Activated B cell treated with CpG ODN at 0.5 μM for 24 hours (primary cell): Measurements from ENCODE around the gene NTN3. TPM values are rescaled to one million over a fixed set of nuclear protein-coding genes. Genes with fewer than 3 reads are reported as not detected.

Experiments
- ATAC-seq: fragments of 200-7000 bp; cut with Tn5 transposase; one replicate; pipeline ENCODE4 v1.10.0; 2021; ENCODE audit warnings: low read depth, mild to moderate bottlenecking, moderate library complexity
- CTCF ChIA-PET: fragments of 350-600 bp; sonication (Branson Sonifier 250); formaldehyde crosslinking; loops from one replicate; lab custom pipeline; 2021; ENCODE audit warnings: antibody characterized with exemption; lab: Charles Lee
- POLR2A ChIA-PET: fragments of 350-600 bp; sonication (Branson Sonifier 250); formaldehyde crosslinking; loops from one replicate; lab custom pipeline; 2021; ENCODE audit warnings: antibody characterized with exemption; lab: Charles Lee
- DNase-seq: peaks from one replicate; pipeline ENCODE4 v3.0.0; 2022
- H3K27ac Mint-ChIP-seq: one replicate; pipeline ENCODE4 v1.8.0; 2020; ENCODE audit warnings: mixed read lengths
- H3K27me3 Mint-ChIP-seq: one replicate; pipeline ENCODE4 v1.8.0; 2021; ENCODE audit warnings: mixed read lengths
- H3K36me3 Mint-ChIP-seq: one replicate; pipeline ENCODE4 v1.8.0; 2021; ENCODE audit warnings: low read depth, mixed read lengths
- H3K4me1 Mint-ChIP-seq: one replicate; pipeline ENCODE4 v1.8.0; 2021; ENCODE audit warnings: mixed read lengths
- H3K4me3 Mint-ChIP-seq: one replicate; pipeline ENCODE4 v1.8.0; 2020; ENCODE audit warnings: mild to moderate bottlenecking, mixed read lengths
- H3K9me3 Mint-ChIP-seq: one replicate; pipeline ENCODE4 v1.8.0; 2020; ENCODE audit warnings: mixed read lengths
- intact Hi-C: fragments of 100-400 bp; cut with micrococcal nuclease; formaldehyde crosslinking; loops from one replicate; pipeline ENCODE4 v1.15.1; 2024
- total RNA-seq: library from RNA; stranded (reverse); gene quantifications from 2 replicates; pipeline ENCODE4 v1.2.3, GENCODE V29; 2022
- TF ChIP-seq, protein P1 (sequence below): fragments of 200-600 bp; IDR thresholded peaks from one replicate; pipeline ENCODE4 v1.8.0; 2022; ENCODE audit warnings: antibody characterized with exemption, mild to moderate bottlenecking

Gene NTN3
- total RNA-seq, 1 donor from 2014 or later, result not detected

DNA sequence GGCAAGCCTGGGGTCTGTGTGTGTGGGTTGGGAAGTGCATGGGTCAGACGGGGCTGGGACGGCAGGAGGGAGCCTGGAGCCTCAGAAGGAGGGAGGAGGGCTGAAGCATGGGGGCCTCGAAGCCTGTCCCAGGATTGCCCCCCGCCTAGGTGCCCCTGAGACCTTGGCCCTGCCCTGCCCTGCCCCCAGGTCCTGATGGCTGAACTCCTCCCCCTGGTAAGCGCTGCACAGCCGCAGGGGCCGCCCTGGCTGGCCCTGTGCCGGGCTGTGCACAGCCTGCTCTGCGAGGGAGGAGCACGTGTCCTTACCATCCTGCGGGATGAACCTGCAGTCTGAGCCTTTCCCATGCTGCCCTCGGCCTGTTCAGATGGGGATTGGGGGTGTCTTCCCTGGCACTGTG is 6.8 kb upstream of the NTN3 start:
- Mint-ChIP-seq H3K27me3 (peaks cover 4% of the 10 kb centered on the region), H3K36me3 (no peaks in the 10 kb centered on the region), H3K9me3 (no peaks in the 10 kb centered on the region), H3K4me1 (peaks cover 28% of the 10 kb centered on the region), H3K27ac (no peak overlapping the region), H3K4me3 (no peak overlapping the region)
- CTCF ChIA-PET, result no interaction called here
- ATAC-seq (no peak), DNase-seq (no peak)
- POLR2A ChIA-PET, result interaction anchor here (0.6 to 0.7 kb wide), 2 partner anchors 319 to 694 kb away, joined by 7 to 8 read pairs; no protein-coding TSS in a partner anchor
- TF ChIP-seq, protein P1, sequence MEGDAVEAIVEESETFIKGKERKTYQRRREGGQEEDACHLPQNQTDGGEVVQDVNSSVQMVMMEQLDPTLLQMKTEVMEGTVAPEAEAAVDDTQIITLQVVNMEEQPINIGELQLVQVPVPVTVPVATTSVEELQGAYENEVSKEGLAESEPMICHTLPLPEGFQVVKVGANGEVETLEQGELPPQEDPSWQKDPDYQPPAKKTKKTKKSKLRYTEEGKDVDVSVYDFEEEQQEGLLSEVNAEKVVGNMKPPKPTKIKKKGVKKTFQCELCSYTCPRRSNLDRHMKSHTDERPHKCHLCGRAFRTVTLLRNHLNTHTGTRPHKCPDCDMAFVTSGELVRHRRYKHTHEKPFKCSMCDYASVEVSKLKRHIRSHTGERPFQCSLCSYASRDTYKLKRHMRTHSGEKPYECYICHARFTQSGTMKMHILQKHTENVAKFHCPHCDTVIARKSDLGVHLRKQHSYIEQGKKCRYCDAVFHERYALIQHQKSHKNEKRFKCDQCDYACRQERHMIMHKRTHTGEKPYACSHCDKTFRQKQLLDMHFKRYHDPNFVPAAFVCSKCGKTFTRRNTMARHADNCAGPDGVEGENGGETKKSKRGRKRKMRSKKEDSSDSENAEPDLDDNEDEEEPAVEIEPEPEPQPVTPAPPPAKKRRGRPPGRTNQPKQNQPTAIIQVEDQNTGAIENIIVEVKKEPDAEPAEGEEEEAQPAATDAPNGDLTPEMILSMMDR, result no peak
- intact Hi-C loops, result no loop called here

- intact Hi-C loops, result no loop called here
- Mint-ChIP-seq H3K36me3 (no peaks in the 10 kb centered on the region), H3K9me3 (no peaks in the 10 kb centered on the region), H3K27me3 (peaks cover 16% of the 10 kb centered on the region), H3K4me3 (no peak overlapping the region), H3K27ac (no peak overlapping the region), H3K4me1 (peaks cover 34% of the 10 kb centered on the region)
- TF ChIP-seq, protein P1, result no peak
- no peak for ATAC-seq
- no peak for DNase-seq
- ChIA-PET CTCF (no interaction called here), POLR2A (no interaction called here)
Observed at GRCh38 chr16:2465653-2466415, 5.3 kb upstream of the NTN3 start.

DNA sequence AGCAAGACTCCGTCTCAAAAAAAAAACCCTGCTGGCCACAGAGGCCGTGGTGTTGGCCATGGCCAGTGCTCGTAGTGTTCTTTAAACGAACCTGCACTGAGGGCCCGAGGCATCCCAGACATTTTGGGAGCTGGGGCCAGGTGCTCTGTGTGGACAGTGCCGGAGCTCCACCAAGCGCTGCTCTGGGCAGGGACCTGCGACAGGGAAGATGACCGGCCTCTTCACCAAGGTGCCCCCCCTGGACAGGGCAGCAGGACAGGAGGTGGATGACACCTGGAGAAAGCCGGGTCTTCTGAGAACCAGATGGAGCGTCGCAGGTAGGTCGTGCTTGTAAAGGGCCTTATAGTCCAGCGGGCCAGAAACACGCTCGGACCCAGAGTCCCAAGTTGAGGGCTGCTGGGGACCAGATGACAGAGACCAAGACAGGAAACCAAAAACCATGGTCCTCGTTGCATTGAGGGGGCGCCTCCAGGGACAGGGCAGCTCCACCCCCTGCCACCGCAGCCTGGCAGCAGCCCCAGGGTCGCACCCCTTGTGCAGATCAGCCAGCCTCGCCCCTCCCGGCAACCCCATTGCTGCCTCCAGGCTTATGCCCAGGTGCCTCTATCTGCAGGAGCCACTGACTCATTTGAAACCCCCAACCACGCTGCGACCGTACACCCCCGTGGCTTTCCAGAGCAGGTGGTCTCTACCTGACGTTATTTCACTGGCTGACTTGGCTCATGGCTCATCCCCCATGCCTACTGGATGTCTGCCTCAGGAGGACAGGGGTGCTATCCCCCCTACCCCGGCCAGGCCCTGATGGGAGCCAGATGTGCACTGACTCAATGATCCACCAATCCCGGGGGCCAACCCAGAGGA is 4.2 kb upstream of the NTN3 start:
- H3K4me1 Mint-ChIP-seq, result peaks cover 36% of the 10 kb centered on the region
- ChIA-PET POLR2A (no interaction called here), CTCF (interaction anchor here (0.8 kb wide), 1 partner anchor 272 kb away, joined by 3 read pairs; no protein-coding TSS in a partner anchor)
- H3K4me3 Mint-ChIP-seq, result no peak overlapping the region
- DNase-seq (no peak), ATAC-seq (no peak)
- intact Hi-C loops, result no loop called here
- H3K27ac Mint-ChIP-seq, result no peak overlapping the region
- H3K27me3 Mint-ChIP-seq, result peaks cover 16% of the 10 kb centered on the region
- TF ChIP-seq, protein P1, result no peak
- H3K36me3 Mint-ChIP-seq, result no peaks in the 10 kb centered on the region
- no peaks in the 10 kb centered on the region for H3K9me3 Mint-ChIP-seq

GRCh38 chr16:2467528-2468232 is 3.4 kb upstream of the NTN3 start:
- Mint-ChIP-seq H3K27me3 (peaks cover 16% of the 10 kb centered on the region), H3K27ac (no peak overlapping the region), H3K9me3 (no peaks in the 10 kb centered on the region), H3K4me3 (no peak overlapping the region), H3K4me1 (peaks cover 38% of the 10 kb centered on the region), H3K36me3 (no peaks in the 10 kb centered on the region)
- ChIA-PET POLR2A (interaction anchor here (1.5 to 1.6 kb wide), 2 partner anchors 8 to 18 kb away, joined by 6 to 8 read pairs; partner anchors contain the start of gene TEDC2), CTCF (interaction anchor here (0.6 to 0.8 kb wide), 2 partner anchors 273 to 449 kb away, joined by 3 read pairs; no protein-coding TSS in a partner anchor)
- TF ChIP-seq, protein P1, result no peak
- peak; percentile 16 for ATAC-seq
- no peak for DNase-seq
- intact Hi-C loops, result loop anchor here (2.0 kb wide), 1 partner anchor 19 kb away; no protein-coding TSS in a partner anchor
